H1 (cell line): Measurements from ENCODE around the gene CD34. TPM values are rescaled to one million over a fixed set of nuclear protein-coding genes. Genes with fewer than 3 reads are reported as not detected.

Experiments used
- BCL11A ChIP-seq, 2 experiments: IDR thresholded peaks; one replicate each; pipeline ENCODE4 v1.6.1; 2011; ENCODE audit warnings: low read depth in 2 of 2, low read length in 2 of 2, mild to moderate bottlenecking in 2 of 2
- EGR1 ChIP-seq: IDR thresholded peaks from 2 replicates; pipeline ENCODE4 v1.6.1; 2011; ENCODE audit warnings: low read depth, low read length, borderline replicate concordance
- GTF2F1 ChIP-seq: IDR thresholded peaks from 2 replicates; pipeline ENCODE4 v1.6.1; 2012; ENCODE audit warnings: low read depth, low read length, improper control_type of control experiment, borderline replicate concordance
- JUND ChIP-seq: IDR thresholded peaks from 2 replicates; pipeline ENCODE4 v1.6.1; 2011; ENCODE audit warnings: mild to moderate bottlenecking, improper control_type of control experiment, low read length
- POLR2A ChIP-seq, 2 experiments: IDR thresholded peaks; 1 replicate in 1 of 2; 2 replicates in 1 of 2; pipeline ENCODE4 v1.6.1; 2011; ENCODE audit warnings: low read depth in 2 of 2, low read length in 2 of 2, mild to moderate bottlenecking in 2 of 2; ENCODE audit errors: control extremely low read depth in 1 of 2
- SP1 ChIP-seq: IDR thresholded peaks from 2 replicates; pipeline ENCODE4 v1.6.1; 2011; ENCODE audit warnings: low read depth, low read length
- polyA plus RNA-seq, 7 experiments: library from polyadenylated mRNA; depleted of rRNA in 3 of 7; stranded (reverse) in 5 of 7; unstranded in 2 of 7; fragments of >200 nt in 5 of 7; fragments of 200-250 nt in 2 of 7; gene quantifications; 1 replicate in 5 of 7; 2 replicates in 1 of 7; 4 replicates in 1 of 7; pipeline versions ENCODE4 v1.2.1 to v1.2.3, GENCODE V29; 2011 to 2013; ENCODE audit warnings: missing spikeins in 2 of 7, mixed read lengths in 2 of 7
- total RNA-seq: library from RNA; stranded (reverse); fragmentation: NEBNext Ultra II Directional; extraction: Animal tissue kit (Norgen Biotek cat#: 25700); gene quantifications from 2 replicates; pipeline ENCODE4 v1.2.1, GENCODE V29; 2021

CD34 gene
- total and polyA plus RNA-seq, 2 of the 8 experiments (the other 6 are each of a cell fraction or from before 2014, with no cell fraction given) = 0.39 to 0.54 TPM

DNA sequence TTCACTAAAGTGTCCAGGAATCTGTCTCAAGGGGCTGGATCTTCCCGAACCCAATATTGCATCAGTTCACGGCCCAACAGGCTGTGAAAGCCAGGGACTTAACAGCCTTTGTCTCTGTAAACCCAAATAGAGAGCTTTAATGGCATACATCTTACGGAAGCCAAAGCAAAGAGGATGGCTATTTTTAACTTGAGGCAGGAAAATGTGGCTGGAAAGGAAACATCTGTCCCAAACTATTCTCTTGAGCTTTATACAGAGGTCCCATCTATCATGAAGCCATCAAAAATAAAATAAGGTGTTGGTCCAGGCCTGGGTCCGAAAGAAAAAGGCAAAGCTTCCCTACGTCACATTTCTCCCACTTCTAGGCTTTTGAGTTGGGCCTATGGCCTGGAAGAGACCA, 7.7 kb upstream of the CD34 start (continued):
- TF ChIP-seq BCL11A (IDR thresholded peaks at IDR 0.05; ENCODE audit: low read depth in 2 of 2, low read length in 2 of 2) = no peak
- TF ChIP-seq POLR2A (IDR thresholded peaks at IDR 0.05; ENCODE audit: control extremely low read depth in 1 of 2, low read depth in 2 of 2, low read length in 2 of 2) = no peak
- TF ChIP-seq JUND = no peak
- TF ChIP-seq EGR1 = no peak
- TF ChIP-seq GTF2F1 = no peak
- TF ChIP-seq SP1 = no peak
